HEK293 (cell line): ENCODE measurements around the gene LCNL1.

Experiments used
- CTCF ChIP-seq: fragments of 450-650 bp; formaldehyde crosslinking; IDR thresholded peaks from 2 replicates; pipeline ENCODE4 v1.5.1; 2016; ENCODE audit warnings: missing biosample characterization, missing genetic modification characterization
- GLI4 ChIP-seq: fragments of 450-650 bp; formaldehyde crosslinking; IDR thresholded peaks from 2 replicates; pipeline ENCODE4 v1.5.1; 2016; ENCODE audit warnings: missing biosample characterization, missing genetic modification characterization
- MYNN ChIP-seq: fragments of 450-650 bp; formaldehyde crosslinking; IDR thresholded peaks from 2 replicates; pipeline ENCODE4 v1.5.1; 2016; ENCODE audit warnings: missing biosample characterization, missing genetic modification characterization, borderline replicate concordance
- ZBTB21 ChIP-seq: fragments of 450-650 bp; formaldehyde crosslinking; IDR thresholded peaks from 2 replicates; pipeline ENCODE4 v1.5.1; 2017; ENCODE audit warnings: missing biosample characterization, missing genetic modification characterization
- ZNF133 ChIP-seq: fragments of 450-650 bp; formaldehyde crosslinking; IDR thresholded peaks from 2 replicates; pipeline ENCODE4 v1.5.1; 2016; ENCODE audit warnings: missing biosample characterization, missing genetic modification characterization
- ZNF514 ChIP-seq: fragments of 450-650 bp; formaldehyde crosslinking; IDR thresholded peaks from 2 replicates; pipeline ENCODE4 v1.5.1; 2016; ENCODE audit warnings: missing biosample characterization, missing genetic modification characterization

GRCh38 chr9:137029058-137029936 is 46.5 kb downstream of the LCNL1 start:
- TF ChIP-seq CTCF (peak; percentile 94), MYNN (no peak), ZBTB21 (no peak), ZNF514 (tag by site-specific recombination) (no peak), ZNF133 (tag by site-specific recombination) (no peak), GLI4 (tag by site-specific recombination) (no peak)
